ENCODE data around the gene CNP.

Gene CNP

DNA sequence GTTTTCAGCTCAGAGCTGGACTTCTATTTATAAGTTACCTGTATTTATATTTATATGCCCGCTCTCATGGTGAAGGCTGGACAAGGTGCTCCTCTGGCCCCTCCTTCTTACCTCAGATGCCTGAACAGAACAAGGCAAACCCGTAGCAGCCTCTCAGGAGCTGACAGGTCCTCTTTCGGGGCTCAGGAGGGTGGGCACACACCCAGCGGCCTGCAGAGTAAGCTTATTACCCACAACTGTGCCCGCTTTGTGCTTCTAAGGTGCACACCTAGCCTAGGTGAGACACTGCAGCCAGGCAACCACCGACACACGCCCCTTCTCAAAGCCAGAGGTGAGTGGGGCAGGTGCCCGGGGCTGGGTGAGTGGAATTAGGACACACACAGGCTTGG is 58.6 kb downstream of the CNP start:
- DNase-seq (ENCODE audit: extremely low spot score, insufficient read length, low read depth) = no peak
- no peak for FAIRE-seq

DNA sequence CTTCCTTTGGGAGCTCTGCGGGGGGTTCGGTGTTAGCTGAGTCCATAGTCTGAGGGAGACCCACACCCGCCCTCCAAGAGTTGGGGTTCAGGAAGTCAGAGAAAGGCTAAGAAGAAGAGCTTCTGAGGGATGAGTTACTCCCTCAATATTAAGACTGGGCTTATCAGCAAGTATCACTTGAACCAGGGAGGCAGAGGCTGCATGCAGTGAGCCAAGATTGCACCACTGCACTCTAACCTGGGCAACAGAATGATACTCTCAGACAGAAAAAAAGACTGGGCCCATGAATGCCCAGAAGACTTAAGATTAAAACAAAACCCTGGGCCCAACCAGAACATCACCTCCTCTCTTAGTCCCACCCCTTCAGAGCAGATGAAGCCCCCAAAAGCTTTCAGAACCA is 59.3 kb downstream of the CNP start:
- FAIRE-seq = no peak
- DNase-seq (ENCODE audit: extremely low spot score, insufficient read length, low read depth) = no peak

DNA sequence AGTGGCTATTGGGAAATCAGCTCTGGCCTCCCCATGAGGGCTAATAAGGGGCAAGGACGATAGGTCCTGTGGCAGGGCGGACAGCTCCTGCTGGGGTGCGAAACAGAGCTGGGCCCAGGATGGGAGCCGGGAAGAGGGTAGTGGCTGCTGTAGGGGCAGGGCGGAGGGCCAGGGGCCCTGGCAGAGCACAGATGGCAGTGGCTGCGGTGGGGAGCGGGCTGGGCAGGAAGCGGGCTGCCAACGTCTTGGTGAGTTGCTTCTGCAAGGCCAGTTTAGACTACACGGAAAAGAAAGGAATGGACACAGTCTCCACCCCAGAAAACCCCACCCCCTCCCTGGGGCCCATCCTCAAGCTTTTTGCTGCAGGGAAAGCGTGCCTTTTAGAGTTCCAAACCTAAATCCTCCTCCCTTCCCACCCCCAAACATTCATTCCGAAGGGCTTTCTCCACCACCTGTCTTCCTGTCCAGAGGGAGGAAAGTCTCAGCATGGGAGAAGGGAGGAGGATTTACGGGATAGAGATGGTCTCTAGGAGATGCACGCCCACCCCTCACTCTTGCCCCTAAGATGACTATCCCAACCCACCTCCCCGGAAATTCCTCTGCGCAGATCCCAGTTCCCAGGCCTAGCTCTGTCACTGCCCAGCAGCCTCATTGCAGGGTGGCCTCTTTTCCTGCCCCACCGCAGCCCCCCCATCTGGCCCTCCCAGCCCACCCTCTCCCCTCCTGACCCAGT is 60.4 kb downstream of the CNP start:
- DNase-seq (ENCODE audit: extremely low spot score, insufficient read length, low read depth) (no peak), FAIRE-seq (no peak)

All from GM18507 (cell line).